ENCODE measurements around the gene ANKRD63. TPM values are rescaled to one million over a fixed set of nuclear protein-coding genes. Genes with fewer than 3 reads are reported as not detected.

ANKRD63 gene
- total RNA-seq, 1 donor, result not detected

DNA sequence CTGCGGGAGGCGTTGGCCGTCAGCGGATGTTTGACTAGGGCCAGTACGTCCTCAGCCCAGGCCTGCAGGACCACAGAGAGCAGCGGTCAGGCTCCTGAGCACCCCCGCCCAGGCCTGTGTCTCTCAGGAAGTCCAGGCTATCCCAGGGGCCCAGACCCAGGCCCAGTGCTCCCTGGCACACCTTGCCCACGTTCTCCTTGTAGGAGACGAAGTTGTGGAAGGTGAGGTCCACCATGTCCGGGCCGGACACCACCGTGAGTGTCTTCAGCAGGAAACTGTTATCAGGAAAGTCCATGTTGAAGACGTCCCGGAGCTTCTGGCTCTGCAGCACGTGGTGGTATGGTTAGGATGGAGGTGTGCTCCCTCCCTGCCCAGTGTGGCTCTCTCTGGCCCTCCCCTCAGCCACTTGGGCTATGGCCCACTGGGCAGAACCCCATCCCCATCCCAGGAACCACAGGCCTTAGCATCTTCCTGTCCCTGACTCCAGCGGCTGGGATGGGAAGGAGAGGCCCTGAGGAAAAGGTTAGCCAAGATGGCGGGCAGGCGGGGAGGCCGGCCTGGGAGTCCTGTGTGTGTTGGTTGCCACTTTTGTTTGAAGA is 19.5 kb upstream of the ANKRD63 start:
- no peak for DNase-seq (ENCODE audit: low read depth)
- no peak overlapping the region for H3K4me3 ChIP-seq (ENCODE audit: low read depth, low read length)
- TF ChIP-seq, protein P1, sequence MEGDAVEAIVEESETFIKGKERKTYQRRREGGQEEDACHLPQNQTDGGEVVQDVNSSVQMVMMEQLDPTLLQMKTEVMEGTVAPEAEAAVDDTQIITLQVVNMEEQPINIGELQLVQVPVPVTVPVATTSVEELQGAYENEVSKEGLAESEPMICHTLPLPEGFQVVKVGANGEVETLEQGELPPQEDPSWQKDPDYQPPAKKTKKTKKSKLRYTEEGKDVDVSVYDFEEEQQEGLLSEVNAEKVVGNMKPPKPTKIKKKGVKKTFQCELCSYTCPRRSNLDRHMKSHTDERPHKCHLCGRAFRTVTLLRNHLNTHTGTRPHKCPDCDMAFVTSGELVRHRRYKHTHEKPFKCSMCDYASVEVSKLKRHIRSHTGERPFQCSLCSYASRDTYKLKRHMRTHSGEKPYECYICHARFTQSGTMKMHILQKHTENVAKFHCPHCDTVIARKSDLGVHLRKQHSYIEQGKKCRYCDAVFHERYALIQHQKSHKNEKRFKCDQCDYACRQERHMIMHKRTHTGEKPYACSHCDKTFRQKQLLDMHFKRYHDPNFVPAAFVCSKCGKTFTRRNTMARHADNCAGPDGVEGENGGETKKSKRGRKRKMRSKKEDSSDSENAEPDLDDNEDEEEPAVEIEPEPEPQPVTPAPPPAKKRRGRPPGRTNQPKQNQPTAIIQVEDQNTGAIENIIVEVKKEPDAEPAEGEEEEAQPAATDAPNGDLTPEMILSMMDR (IDR thresholded peaks at IDR 0.05; ENCODE audit: insufficient read depth, low read depth, low read length), result no peak

DNA sequence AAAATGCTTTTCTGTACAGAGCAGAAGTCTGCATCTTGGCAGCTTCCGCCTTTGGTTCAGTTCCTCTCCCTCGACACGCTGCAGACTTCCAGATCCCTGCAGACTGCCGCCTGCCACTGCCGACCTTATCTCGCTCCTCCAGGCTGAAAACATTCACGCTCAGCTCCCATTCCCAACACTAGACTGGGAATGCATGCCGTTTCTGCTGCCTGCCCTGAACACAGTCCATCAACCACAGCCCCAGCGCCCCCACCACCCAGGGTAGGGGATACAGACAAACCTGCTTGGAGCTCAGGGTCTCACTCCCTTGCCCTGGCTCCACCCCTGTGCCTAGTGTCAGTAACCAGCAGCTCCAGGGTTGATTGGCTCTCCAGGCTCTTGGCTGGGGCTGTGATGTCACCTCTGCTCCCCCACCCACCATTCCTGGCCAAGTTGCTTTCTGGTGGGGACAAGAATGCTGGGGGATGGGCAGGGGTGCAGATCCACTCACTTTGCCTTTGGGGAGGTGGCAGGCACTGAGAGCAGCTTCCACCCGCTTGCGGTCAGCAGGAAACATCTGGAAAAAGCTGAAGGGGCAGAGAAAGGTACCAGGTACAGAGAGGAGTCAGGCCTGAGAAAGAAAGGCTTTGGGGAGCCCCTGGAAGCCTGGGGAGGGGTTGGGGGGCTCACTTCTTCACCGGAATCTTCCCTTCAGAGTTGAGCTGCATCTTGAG is 18.8 kb upstream of the ANKRD63 start:
- no peak for DNase-seq (ENCODE audit: low read depth)
- TF ChIP-seq, protein P1 (IDR thresholded peaks at IDR 0.05; ENCODE audit: insufficient read depth, low read depth, low read length), result no peak

DNA sequence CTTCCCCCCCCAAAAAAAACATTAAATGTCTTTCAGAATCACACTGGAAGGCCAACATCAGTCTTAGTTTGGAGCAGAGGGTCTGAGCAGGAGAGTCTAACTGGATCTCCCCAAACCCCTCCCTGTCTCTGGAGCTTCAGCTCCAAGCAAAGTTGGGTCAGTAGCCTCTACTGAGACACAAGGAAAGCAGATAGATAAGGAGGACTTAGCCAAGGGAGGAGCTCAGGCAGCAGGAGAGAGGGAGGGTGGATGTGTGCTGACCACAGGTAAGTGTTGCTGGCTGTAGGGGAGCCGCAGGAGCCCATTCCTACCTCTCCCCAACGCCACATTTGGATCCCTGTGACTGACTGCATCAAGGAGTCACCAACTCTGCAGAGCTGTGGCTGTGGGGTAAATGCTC is 17.9 kb upstream of the ANKRD63 start:
- no peak overlapping the region for H3K4me3 ChIP-seq (ENCODE audit: low read depth, low read length)
- TF ChIP-seq, protein P1 (IDR thresholded peaks at IDR 0.05; ENCODE audit: insufficient read depth, low read depth, low read length), result no peak
- no peak for DNase-seq (ENCODE audit: low read depth)

More for the DNA sequence above, 18.8 kb upstream of the ANKRD63 start:
- no peak overlapping the region for H3K4me3 ChIP-seq (ENCODE audit: low read depth, low read length)

DNA sequence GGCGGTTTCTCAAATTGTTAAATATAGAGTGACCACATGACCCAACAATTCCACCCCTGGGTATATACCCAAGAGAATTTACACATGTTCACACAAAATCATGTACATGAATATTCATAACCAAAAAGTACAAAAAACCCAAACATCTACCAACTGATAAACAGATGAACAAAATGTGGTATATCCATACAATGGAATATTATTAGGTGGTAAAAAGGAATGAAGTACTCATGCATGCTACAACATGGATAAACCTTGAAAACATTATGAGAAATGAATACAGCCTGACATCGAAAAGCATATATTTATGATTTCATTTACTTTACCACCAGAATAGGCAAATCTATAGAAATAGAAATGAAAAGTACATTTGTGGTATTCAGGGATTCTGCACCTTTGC is 17.5 kb upstream of the ANKRD63 start:
- TF ChIP-seq, protein P1 (IDR thresholded peaks at IDR 0.05; ENCODE audit: insufficient read depth, low read depth, low read length), result no peak
- no peak overlapping the region for H3K4me3 ChIP-seq (ENCODE audit: low read depth, low read length)

DNA sequence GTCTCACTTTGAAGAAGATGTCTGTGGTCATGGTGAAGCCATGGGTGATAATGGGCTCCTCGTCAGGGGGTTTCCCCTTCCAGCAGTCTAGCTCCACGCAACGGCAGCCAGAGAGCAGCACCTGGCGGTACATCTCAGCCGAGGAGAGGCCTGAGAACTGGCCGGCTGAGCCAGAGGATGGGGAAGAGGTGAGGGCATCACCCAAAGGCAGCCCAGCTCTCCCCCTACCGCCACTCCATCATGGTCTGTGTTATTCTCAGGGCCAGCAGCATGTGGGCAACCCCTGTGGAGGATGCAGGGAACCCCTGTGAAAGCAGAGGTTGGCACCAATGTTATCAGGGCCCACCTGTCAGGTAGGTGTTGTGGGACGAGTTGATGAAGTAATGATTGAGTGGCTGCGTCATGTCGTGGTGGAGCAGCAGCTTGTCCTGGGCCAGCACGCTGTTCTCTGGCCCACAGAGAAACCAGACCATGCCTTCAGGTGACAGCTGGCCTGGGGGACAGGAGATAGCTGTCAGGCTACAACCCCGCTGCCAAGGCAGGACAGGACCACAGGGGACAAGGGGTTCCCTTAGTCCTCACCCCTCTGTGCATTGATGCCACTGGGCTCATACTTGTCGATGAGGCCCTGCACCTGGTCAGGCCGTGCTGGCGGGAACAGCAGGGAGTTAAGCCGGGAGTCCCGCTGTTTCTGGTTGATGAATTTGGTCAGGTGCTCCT is 15.5 kb upstream of the ANKRD63 start:
- TF ChIP-seq, protein P1 (IDR thresholded peaks at IDR 0.05; ENCODE audit: insufficient read depth, low read depth, low read length), result no peak
- no peak overlapping the region for H3K4me3 ChIP-seq (ENCODE audit: low read depth, low read length)
- DNase-seq (ENCODE audit: low read depth), result no peak

More for the DNA sequence above, 17.5 kb upstream of the ANKRD63 start:
- DNase-seq (ENCODE audit: low read depth), result no peak

DNA sequence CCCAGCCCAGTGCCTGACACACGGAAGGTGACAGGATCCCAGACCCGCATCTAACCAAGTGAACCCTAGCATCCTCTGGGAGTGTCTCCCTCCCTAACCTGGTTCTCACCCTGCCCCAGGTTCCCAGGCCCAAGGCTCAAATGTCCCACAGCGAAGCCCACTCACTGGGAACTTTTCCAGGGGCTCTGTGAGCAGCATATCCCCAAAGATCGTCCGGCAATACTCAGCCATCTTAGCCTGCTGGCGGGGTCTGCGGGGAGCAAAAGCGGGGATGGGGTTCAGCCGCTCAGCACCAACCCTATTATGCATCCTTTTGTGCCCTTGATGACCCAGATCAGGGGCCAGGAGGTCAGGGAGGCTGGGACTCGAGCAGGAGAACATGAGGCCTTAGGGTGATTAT is 14.5 kb upstream of the ANKRD63 start:
- TF ChIP-seq, protein P1 (IDR thresholded peaks at IDR 0.05; ENCODE audit: insufficient read depth, low read depth, low read length), result no peak
- H3K4me3 ChIP-seq (ENCODE audit: low read depth, low read length), result no peak overlapping the region
- no peak for DNase-seq (ENCODE audit: low read depth)

Data from fibroblast of villous mesenchyme (primary cell).